ENCODE results near the gene MMAB. TPM values are rescaled to one million over a fixed set of nuclear protein-coding genes. Genes with fewer than 3 reads are reported as not detected.

Gene MMAB
- total RNA-seq, 1 donor from 2014 or later = 26.4 TPM

DNA sequence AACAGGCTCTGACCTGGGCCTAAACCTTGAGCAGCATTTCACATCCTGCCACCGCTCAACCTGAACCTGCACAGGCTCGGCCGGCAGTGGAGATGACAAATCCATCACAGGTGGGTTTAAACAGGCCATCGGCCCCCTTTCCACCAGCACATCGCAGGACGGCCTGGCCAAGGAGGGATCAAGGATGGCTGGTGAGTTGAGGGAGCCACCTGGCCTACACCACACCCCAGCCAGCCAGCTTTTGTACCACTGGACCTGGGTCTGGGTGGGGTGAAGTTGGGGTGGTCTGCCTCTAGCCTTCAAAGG, 14.2 kb downstream of the MMAB start:
- no peak for DNase-seq (ENCODE audit: low spot score in 2 of 2, unreplicated experiment in 2 of 2)
- Mint-ChIP-seq H3K4me3 (no peak overlapping the region), H3K9me3 (no peaks in the 10 kb centered on the region), H3K36me3 (peaks cover 10% of the 10 kb centered on the region), H3K27ac (no peak overlapping the region), H3K27me3 (ENCODE audit: low read depth) (no peaks in the 10 kb centered on the region), H3K4me1 (no peaks in the 10 kb centered on the region)
- TF ChIP-seq, protein P1, sequence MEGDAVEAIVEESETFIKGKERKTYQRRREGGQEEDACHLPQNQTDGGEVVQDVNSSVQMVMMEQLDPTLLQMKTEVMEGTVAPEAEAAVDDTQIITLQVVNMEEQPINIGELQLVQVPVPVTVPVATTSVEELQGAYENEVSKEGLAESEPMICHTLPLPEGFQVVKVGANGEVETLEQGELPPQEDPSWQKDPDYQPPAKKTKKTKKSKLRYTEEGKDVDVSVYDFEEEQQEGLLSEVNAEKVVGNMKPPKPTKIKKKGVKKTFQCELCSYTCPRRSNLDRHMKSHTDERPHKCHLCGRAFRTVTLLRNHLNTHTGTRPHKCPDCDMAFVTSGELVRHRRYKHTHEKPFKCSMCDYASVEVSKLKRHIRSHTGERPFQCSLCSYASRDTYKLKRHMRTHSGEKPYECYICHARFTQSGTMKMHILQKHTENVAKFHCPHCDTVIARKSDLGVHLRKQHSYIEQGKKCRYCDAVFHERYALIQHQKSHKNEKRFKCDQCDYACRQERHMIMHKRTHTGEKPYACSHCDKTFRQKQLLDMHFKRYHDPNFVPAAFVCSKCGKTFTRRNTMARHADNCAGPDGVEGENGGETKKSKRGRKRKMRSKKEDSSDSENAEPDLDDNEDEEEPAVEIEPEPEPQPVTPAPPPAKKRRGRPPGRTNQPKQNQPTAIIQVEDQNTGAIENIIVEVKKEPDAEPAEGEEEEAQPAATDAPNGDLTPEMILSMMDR (IDR thresholded peaks at IDR 0.05; ENCODE audit: unreplicated experiment) = no peak

DNA sequence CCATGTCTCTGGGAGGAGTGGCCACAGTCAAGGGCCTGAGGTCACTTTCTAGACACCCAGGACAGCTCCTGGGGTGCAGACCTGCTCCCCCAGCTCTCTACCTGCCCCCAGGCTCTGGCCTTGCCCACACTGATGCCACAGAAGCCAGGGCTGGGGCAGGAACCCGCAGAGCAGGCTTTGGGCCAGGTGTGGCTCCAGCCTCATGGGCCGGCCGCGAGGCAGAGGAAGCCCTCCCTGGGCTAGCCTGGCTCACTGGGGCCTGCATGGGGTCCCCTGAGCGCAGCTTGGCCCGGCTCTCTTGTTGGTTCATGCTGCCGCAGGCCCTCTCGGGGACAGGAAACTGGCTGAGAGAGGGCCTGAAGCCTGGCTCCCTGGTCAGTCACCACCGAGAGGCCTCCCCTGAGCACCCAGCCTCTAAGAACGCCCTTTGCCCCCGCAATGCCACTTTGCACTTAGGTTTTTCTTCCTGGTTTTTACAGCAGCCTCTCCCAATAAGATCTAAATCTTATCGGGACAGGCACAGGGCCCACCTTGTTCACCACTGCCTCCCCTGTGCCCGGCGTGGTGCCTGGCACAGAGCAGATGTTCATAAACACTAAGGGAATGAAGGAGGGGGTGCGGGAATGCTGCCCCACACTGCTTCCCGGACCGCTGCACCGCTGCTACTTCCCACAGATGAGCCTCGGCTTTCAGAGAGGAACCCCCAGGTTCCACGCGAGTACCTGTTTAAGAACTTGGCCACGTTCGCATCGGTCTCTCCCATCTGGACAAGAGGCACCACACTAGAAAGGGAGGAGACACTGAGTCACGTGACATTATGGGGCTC, 14.7 kb downstream of the MMAB start:
- H3K9me3 Mint-ChIP-seq = no peaks in the 10 kb centered on the region
- no peak for DNase-seq (ENCODE audit: low spot score in 2 of 2, unreplicated experiment in 2 of 2)
- peaks cover 10% of the 10 kb centered on the region for H3K36me3 Mint-ChIP-seq
- peaks cover 3% of the 10 kb centered on the region for H3K27me3 Mint-ChIP-seq (ENCODE audit: low read depth)
- TF ChIP-seq, protein P1 (IDR thresholded peaks at IDR 0.05; ENCODE audit: unreplicated experiment) = no peak
- H3K27ac Mint-ChIP-seq = no peak overlapping the region
- no peaks in the 10 kb centered on the region for H3K4me1 Mint-ChIP-seq
- H3K4me3 Mint-ChIP-seq = no peak overlapping the region

DNA sequence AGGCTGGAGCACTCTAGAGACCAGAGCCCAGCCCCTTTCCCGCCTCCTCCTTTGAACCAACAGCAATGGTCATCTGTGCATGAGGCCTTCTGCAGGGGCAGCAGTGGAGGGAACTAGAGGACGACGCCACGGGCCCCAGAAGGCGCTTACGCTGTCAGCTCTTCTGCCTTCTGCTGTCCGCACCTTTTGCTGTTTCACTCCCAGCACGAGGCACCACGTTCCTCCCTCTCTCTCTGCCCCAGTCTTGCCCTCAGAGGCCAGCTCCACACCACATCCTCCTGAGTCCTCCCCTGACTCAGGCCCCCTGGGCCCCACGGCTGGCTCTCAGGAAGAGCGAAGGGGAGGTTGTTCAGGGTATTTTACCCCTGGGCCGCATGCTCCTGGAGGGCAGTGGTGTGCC, 15.5 kb downstream of the MMAB start:
- peaks cover 3% of the 10 kb centered on the region for H3K27me3 Mint-ChIP-seq (ENCODE audit: low read depth)
- H3K4me3 Mint-ChIP-seq = no peak overlapping the region
- H3K4me1 Mint-ChIP-seq = no peaks in the 10 kb centered on the region
- TF ChIP-seq, protein P1 (IDR thresholded peaks at IDR 0.05; ENCODE audit: unreplicated experiment) = no peak
- DNase-seq (ENCODE audit: low spot score in 2 of 2, unreplicated experiment in 2 of 2) = no peak
- H3K9me3 Mint-ChIP-seq = no peaks in the 10 kb centered on the region
- no peak overlapping the region for H3K27ac Mint-ChIP-seq
- peaks cover 10% of the 10 kb centered on the region for H3K36me3 Mint-ChIP-seq

DNA sequence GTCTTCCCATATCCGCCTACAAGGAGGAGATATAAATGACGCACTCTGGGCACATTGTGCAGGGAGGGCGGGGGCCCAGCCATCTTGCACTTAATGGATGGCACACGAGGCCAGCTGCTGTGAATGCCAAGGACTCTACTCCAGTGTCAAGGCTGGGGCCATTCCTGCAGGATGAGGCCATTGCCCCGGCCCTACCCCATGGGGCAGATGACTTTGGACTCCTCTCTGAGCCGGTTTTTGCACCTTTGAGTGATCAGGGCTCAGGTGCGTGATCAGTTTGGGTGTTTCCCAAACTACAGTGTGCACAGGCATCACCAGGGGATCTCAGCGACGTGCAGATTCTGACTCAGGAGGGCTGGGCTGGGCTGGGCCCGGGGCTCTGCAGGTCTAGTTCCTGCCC, 16.1 kb downstream of the MMAB start:
- peaks cover 6% of the 10 kb centered on the region for H3K36me3 Mint-ChIP-seq
- no peak overlapping the region for H3K27ac Mint-ChIP-seq
- H3K4me3 Mint-ChIP-seq = no peak overlapping the region
- H3K27me3 Mint-ChIP-seq (ENCODE audit: low read depth) = peaks cover 3% of the 10 kb centered on the region
- no peaks in the 10 kb centered on the region for H3K9me3 Mint-ChIP-seq
- no peaks in the 10 kb centered on the region for H3K4me1 Mint-ChIP-seq
- TF ChIP-seq, protein P1 (IDR thresholded peaks at IDR 0.05; ENCODE audit: unreplicated experiment) = no peak
- DNase-seq (ENCODE audit: low spot score in 2 of 2, unreplicated experiment in 2 of 2) = no peak

DNA sequence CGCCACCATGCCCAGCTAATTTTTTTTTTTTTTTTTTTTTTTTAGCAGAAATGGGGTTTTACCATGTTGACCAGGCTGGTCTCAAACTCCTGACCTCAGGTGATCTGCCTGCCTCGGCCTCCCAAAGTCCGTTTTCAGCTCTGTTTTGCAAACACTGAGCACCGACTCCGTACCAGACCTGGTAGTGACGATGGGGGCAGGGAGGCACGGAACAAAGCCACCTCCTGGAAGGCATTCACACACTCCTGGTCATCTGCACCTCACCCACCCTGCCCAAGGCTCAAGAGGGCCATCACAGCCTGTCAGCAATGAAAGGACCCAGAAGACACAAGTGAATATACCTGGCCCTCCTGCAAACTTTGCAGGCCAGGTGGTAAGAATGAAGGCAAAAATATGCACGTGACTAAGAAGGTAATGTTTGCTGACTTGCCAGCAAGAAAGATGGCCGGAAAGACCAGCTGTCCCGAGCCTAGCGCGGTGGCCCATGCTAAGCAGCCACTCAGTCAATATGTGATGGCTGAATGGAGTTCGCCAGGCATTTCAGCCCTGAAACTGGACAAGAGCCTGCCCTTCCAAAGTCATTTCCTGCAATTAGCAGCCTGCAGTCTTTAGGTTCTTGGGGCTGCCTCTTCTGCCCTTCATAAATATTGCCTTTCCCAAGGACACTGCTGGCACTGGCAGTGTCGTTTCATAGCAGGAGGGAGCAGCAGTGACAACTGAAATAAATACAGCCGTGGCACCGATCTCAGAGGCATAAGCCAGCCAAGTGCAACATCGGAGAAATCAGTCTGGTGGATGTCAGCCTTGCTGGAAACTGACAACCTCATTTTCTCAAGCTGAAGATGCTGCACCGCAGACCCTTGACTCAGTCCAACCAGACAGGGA, 17.6 kb downstream of the MMAB start:
- H3K9me3 Mint-ChIP-seq = no peaks in the 10 kb centered on the region
- TF ChIP-seq, protein P1 (IDR thresholded peaks at IDR 0.05; ENCODE audit: unreplicated experiment) = no peak
- no peak for DNase-seq (ENCODE audit: low spot score in 2 of 2, unreplicated experiment in 2 of 2)
- H3K27ac Mint-ChIP-seq = no peak overlapping the region
- H3K36me3 Mint-ChIP-seq = no peaks in the 10 kb centered on the region
- no peak overlapping the region for H3K4me3 Mint-ChIP-seq
- H3K4me1 Mint-ChIP-seq = no peaks in the 10 kb centered on the region
- peaks cover 3% of the 10 kb centered on the region for H3K27me3 Mint-ChIP-seq (ENCODE audit: low read depth)
